PC-9 (cell line): Measurements from ENCODE around the gene HMG20A. TPM values are rescaled to one million over a fixed set of nuclear protein-coding genes. Genes with fewer than 3 reads are reported as not detected.

Source experiments
- BruUV-seq: library from RNA; stranded (reverse); fragments of 400-500 nt; replicated peaks from 2 replicates; lab custom pipeline; 2021; lab: Mats Ljungman, UMichigan
- CTCF ChIA-PET: fragments of 300-600 bp; sonication (Branson Sonifier 250); formaldehyde crosslinking; loops from one replicate; lab custom pipeline; 2022; ENCODE audit warnings: antibody characterized with exemption; lab: Charles Lee
- POLR2A ChIA-PET: fragments of 300-600 bp; sonication (Branson Sonifier 250); formaldehyde crosslinking; loops from one replicate; lab custom pipeline; 2022; ENCODE audit warnings: antibody characterized with exemption; ENCODE audit not compliant: unreplicated experiment; lab: Charles Lee
- DNase-seq, 2 experiments: peaks; one replicate each; pipeline versions ENCODE4 v3.0.0 to v3.0.0-alpha.2; 2015 to 2022; ENCODE audit warnings: mixed read lengths in 1 of 2
- H2AFZ ChIP-seq: fragments of 200-600 bp; sonication (generic); 2 replicates; pipeline ENCODE4 v1.8.1; 2017; ENCODE audit warnings: antibody characterized with exemption
- H3F3A ChIP-seq: fragments of 200-600 bp; sonication (generic); 2 replicates; pipeline ENCODE4 v1.8.1; 2017; ENCODE audit warnings: antibody characterized with exemption, mild to moderate bottlenecking, low read depth; ENCODE audit not compliant: insufficient read depth
- H3K27ac ChIP-seq: fragments of 200-600 bp; sonication (generic); 2 replicates; pipeline ENCODE4 v1.6.1; 2016; ENCODE audit warnings: mixed run types
- H3K27me3 ChIP-seq: fragments of 200-600 bp; sonication (generic); 2 replicates; pipeline ENCODE4 v1.6.1; 2016; ENCODE audit warnings: low read depth, mixed run types; ENCODE audit not compliant: insufficient read depth
- H3K36me3 ChIP-seq: fragments of 200-600 bp; sonication (generic); 2 replicates; pipeline ENCODE4 v1.6.1; 2016; ENCODE audit warnings: low read depth, mixed run types
- H3K4me1 ChIP-seq: fragments of 200-600 bp; sonication (generic); replicated peaks from 2 replicates; pipeline ENCODE4 v1.6.1; 2016; ENCODE audit warnings: mixed run types; ENCODE audit not compliant: insufficient read depth
- H3K4me2 ChIP-seq: fragments of 200-600 bp; sonication (generic); 2 replicates; pipeline ENCODE4 v1.6.1; 2017; ENCODE audit warnings: mixed run types
- H3K4me3 ChIP-seq: fragments of 200-600 bp; sonication (generic); 2 replicates; pipeline ENCODE4 v1.6.1; 2016; ENCODE audit warnings: mixed run types
- H3K79me2 ChIP-seq: fragments of 200-600 bp; sonication (generic); 2 replicates; pipeline ENCODE4 v1.6.1; 2017; ENCODE audit warnings: low read depth, mixed run types
- H3K9me2 ChIP-seq: fragments of 200-600 bp; sonication (generic); 2 replicates; pipeline ENCODE4 v1.8.1; 2017; ENCODE audit warnings: mild to moderate bottlenecking; ENCODE audit not compliant: insufficient read depth
- H3K9me3 ChIP-seq: fragments of 200-600 bp; sonication (generic); 2 replicates; pipeline ENCODE4 v1.8.1; 2016; ENCODE audit warnings: low read depth; ENCODE audit not compliant: insufficient read depth
- H4K20me1 ChIP-seq: fragments of 200-600 bp; sonication (generic); 2 replicates; pipeline ENCODE4 v1.8.1; 2017; ENCODE audit not compliant: insufficient read depth
- EZH2 ChIP-seq: fragments of 200-600 bp; sonication (generic); IDR thresholded peaks from 2 replicates; pipeline ENCODE4 v1.8.0; 2017; ENCODE audit warnings: antibody characterized with exemption, low read depth
- intact Hi-C: fragments of 100-400 bp; cut with micrococcal nuclease; formaldehyde crosslinking; loops from one replicate; pipeline ENCODE4 v1.10.0; 2022; ENCODE audit not compliant: unreplicated experiment
- total RNA-seq: library from RNA; stranded (reverse); gene quantifications from 2 replicates; pipeline ENCODE4 v1.2.3, GENCODE V29; 2021
- TF ChIP-seq, protein P1 (sequence below): fragments of 200-600 bp; sonication (generic); conservative IDR thresholded peaks from 2 replicates; pipeline ENCODE4 v1.6.1; 2017; ENCODE audit warnings: mixed run types, antibody characterized with exemption, mild to moderate bottlenecking, moderate library complexity

The HMG20A gene
- total RNA-seq, 1 experiment from 2014 or later: 33.4 TPM

- no peaks in the 10 kb centered on the region for H3K9me2 ChIP-seq
- ChIA-PET CTCF (no interaction called here), POLR2A (no interaction called here)
- H3F3A ChIP-seq: no peaks in the 10 kb centered on the region
- no peak overlapping the region for H3K4me3 ChIP-seq
- no peaks in the 10 kb centered on the region for H3K9me3 ChIP-seq
- H4K20me1 ChIP-seq: no peaks in the 10 kb centered on the region
- no peak for DNase-seq
- no peak for TF ChIP-seq EZH2
- TF ChIP-seq, protein P1, sequence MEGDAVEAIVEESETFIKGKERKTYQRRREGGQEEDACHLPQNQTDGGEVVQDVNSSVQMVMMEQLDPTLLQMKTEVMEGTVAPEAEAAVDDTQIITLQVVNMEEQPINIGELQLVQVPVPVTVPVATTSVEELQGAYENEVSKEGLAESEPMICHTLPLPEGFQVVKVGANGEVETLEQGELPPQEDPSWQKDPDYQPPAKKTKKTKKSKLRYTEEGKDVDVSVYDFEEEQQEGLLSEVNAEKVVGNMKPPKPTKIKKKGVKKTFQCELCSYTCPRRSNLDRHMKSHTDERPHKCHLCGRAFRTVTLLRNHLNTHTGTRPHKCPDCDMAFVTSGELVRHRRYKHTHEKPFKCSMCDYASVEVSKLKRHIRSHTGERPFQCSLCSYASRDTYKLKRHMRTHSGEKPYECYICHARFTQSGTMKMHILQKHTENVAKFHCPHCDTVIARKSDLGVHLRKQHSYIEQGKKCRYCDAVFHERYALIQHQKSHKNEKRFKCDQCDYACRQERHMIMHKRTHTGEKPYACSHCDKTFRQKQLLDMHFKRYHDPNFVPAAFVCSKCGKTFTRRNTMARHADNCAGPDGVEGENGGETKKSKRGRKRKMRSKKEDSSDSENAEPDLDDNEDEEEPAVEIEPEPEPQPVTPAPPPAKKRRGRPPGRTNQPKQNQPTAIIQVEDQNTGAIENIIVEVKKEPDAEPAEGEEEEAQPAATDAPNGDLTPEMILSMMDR: no peak
- H2AFZ ChIP-seq: no peak overlapping the region
- peaks cover 27% of the 10 kb centered on the region for H3K79me2 ChIP-seq
- no peaks in the 10 kb centered on the region for H3K27me3 ChIP-seq
- no peak overlapping the region for H3K27ac ChIP-seq
- no peak overlapping the region for H3K4me2 ChIP-seq
- no TSS peak for BruUV-seq
- no peaks in the 10 kb centered on the region for H3K36me3 ChIP-seq
- intact Hi-C loops: no loop called here
- H3K4me1 ChIP-seq: peaks cover 22% of the 10 kb centered on the region
Measured at GRCh38 chr15:77416148-77416455, 4.6 kb upstream of the HMG20A start.

- Histone ChIP-seq H3K27ac (no peak overlapping the region), H3K4me2 (peak overlapping the region; percentile 37; the same call in 1 of the 2 replicates), H3K79me2 (peaks cover 35% of the 10 kb centered on the region), H3K9me2 (no peaks in the 10 kb centered on the region), H3K9me3 (no peaks in the 10 kb centered on the region), H3K27me3 (no peaks in the 10 kb centered on the region), H3F3A (no peaks in the 10 kb centered on the region), H3K4me3 (no peak overlapping the region), H3K36me3 (no peaks in the 10 kb centered on the region), H2AFZ (no peak overlapping the region), H4K20me1 (0 out of 2 replicates have a peak, but pooled peaks cover 1% of the 10 kb centered on the region), H3K4me1 (peaks cover 26% of the 10 kb centered on the region)
- CTCF ChIA-PET: no interaction called here
- POLR2A ChIA-PET: no interaction called here
- DNase-seq: no peak
- intact Hi-C loops: no loop called here
- TF ChIP-seq EZH2: no peak
- TF ChIP-seq, protein P1: no peak
- BruUV-seq: no TSS peak
Measured at GRCh38 chr15:77416954-77417353, 3.7 kb upstream of the HMG20A start.

DNA sequence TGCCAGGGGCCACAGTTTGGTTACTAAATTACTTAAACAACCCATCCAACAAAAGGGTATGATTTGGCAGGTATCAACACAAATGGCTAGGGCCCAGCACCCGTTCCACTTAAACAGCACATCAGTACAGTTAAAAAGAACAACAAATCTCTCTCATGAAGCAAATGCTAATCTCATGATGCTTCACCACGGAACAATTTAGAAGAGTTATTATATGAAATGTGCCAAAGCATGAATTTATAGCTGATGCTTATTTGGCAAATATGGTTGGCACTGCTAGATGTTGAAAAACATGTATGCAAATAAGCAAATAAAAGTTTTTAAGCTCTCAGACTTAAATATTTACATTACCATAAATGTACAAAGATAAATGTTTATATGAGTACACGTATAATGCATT lies 3.1 kb upstream of the HMG20A start:
- no peak overlapping the region for H3K4me2 ChIP-seq
- DNase-seq: no peak
- no peak overlapping the region for H3K4me3 ChIP-seq
- CTCF ChIA-PET: interaction anchor here (0.6 kb wide), 1 partner anchor 394 kb away, joined by 6 read pairs; no protein-coding TSS in a partner anchor
- no peaks in the 10 kb centered on the region for H3K36me3 ChIP-seq
- peaks cover 42% of the 10 kb centered on the region for H3K79me2 ChIP-seq
- no peak overlapping the region for H3K27ac ChIP-seq
- no peak for TF ChIP-seq EZH2
- TF ChIP-seq, protein P1: no peak
- intact Hi-C loops: no loop called here
- no peaks in the 10 kb centered on the region for H3K9me3 ChIP-seq
- H4K20me1 ChIP-seq: peaks cover 8% of the 10 kb centered on the region; the same call in 1 of the 2 replicates
- H3K27me3 ChIP-seq: no peaks in the 10 kb centered on the region
- no TSS peak for BruUV-seq
- peaks cover 33% of the 10 kb centered on the region for H3K4me1 ChIP-seq
- POLR2A ChIA-PET: no interaction called here
- no peaks in the 10 kb centered on the region for H3K9me2 ChIP-seq
- no peaks in the 10 kb centered on the region for H3F3A ChIP-seq
- no peak overlapping the region for H2AFZ ChIP-seq
